Testis (tissue), 3 donors: ENCODE results near the gene RASA1. TPM values are rescaled to one million over a fixed set of nuclear protein-coding genes. Genes with fewer than 3 reads are reported as not detected.

Experiments
- DNase-seq: peaks from one replicate; pipeline ENCODE4 v3.0.0-alpha.2; 2019
- H3K27ac ChIP-seq, 2 donors: fragments of 200-600 bp; sonication (generic); one replicate each; pipeline ENCODE4 v1.5.1; 2019
- H3K27me3 ChIP-seq: fragments of 200-600 bp; sonication (generic); one replicate; pipeline ENCODE4 v1.5.1; 2019
- H3K36me3 ChIP-seq: fragments of 200-600 bp; sonication (generic); one replicate; pipeline ENCODE4 v1.5.1; 2017; ENCODE audit warnings: low read depth; ENCODE audit errors: missing control alignments
- H3K4me1 ChIP-seq: fragments of 200-600 bp; sonication (generic); one replicate; pipeline ENCODE4 v1.5.1; 2019
- H3K4me3 ChIP-seq, 2 donors: fragments of 200-600 bp; sonication (generic); one replicate each; pipeline ENCODE4 v1.5.1; 2017 to 2019
- H3K9me3 ChIP-seq: fragments of 200-600 bp; sonication (generic); one replicate; pipeline ENCODE4 v1.5.1; 2017
- CTCF ChIP-seq, 3 experiments: fragments of 450-650 bp in 2 of 3; fragments of 200-600 bp in 1 of 3; sonication (generic) in 1 of 3; IDR thresholded peaks; one replicate each; pipeline ENCODE4 v1.5.1; 2016 to 2019; ENCODE audit warnings: antibody characterized with exemption in 3 of 3, mild to moderate bottlenecking in 2 of 3, moderate library complexity in 1 of 3
- POLR2A ChIP-seq: fragments of 450-650 bp; IDR thresholded peaks from one replicate; pipeline ENCODE4 v1.6.1; 2017; ENCODE audit warnings: antibody characterized with exemption, mild to moderate bottlenecking, moderate library complexity
- WGBS, 2 donors: methylation state at CpG; one replicate each; pipeline ENCODE4 v1.1.5; 2018; 5-methylcytosine and 5-hydroxymethylcytosine counted together
- intact Hi-C: fragments of 100-400 bp; cut with DNase I; formaldehyde crosslinking; loops from one replicate; pipeline ENCODE4 v1.15.1; 2023; ENCODE audit warnings: low total_unique reads
- polyA plus RNA-seq: library from polyadenylated mRNA; stranded (reverse); fragments of 350-450 nt; fragmentation: Illumina TruSeq; extraction: RNeasy Lipid Tissue Mini Kit (QIAGEN cat#74804); gene quantifications from one replicate; pipeline ENCODE4 v1.2.3, GENCODE V29; 2014; ENCODE audit warnings: low read depth, low replicate concordance; ENCODE audit not compliant: insufficient read depth
- total RNA-seq, 2 donors: library from RNA; depleted of rRNA; stranded (reverse); fragments of >200 nt; gene quantifications; one replicate each; pipeline ENCODE4 v1.2.3, GENCODE V29; 2016

The RASA1 gene
- total and polyA plus RNA-seq, 3 donors from 2014 or later: 45.9 to 65.2 (median 61.1) TPM

DNA sequence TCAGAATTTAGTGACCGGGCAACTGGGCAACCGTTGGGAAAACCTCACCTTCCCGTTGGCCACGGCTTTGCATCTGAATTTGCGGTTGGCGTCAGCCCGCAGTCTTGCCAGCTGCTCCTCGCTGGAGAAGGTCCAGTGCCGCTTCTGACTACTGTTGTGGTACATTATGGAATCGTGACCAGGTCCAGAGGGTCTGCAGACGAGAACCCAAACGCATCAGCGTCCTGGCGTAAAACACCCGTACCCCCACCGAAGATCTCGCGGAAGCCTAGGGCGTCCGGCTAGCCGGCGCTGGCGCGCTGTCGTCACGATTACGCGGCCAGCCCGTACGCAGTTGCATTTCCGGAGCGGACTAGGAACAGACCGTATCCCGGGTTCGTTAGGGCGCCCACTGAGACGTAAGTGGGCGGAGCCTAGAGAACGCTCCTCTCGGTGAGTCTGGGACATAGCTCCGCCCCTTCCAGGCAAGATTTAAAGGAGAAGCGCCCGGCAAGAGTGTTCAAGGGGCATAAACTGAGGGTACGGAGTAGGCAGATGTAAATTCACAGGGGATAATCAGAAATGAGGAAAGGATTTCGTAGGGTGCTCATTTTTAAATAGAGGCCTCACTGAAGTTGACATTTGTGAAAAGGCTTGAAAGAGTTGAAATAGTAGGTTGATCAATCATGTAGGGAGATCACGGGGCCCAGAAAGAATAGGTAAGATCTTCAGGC is 145.1 kb downstream of the RASA1 start, which contains the start of gene CCNH:
Gene CCNH (minus strand): TSS at position 301 of the 713 bp plus-strand sequence. CDS start 136 bp downstream, at position 165.
- intact Hi-C loops: no loop called here
- no peaks in the 10 kb centered on the region for H3K9me3 ChIP-seq
- WGBS, 2 donors: 0 to 1% methylated on average over 19 to 46 of the region's 46 CpGs

GRCh38 chr5:87413343-87413645 is 145.6 kb downstream of the RASA1 start:
- Histone ChIP-seq H3K27me3 (no peaks in the 10 kb centered on the region), H3K36me3 (no peaks in the 10 kb centered on the region), H3K27ac (peak overlapping the region; percentile 88 to 94), H3K4me1 (no peaks in the 10 kb centered on the region), H3K4me3 (peak overlapping the region; percentile 65 to 88), H3K9me3 (no peaks in the 10 kb centered on the region)
- TF ChIP-seq CTCF (IDR thresholded peaks at IDR 0.05) (no peak), POLR2A (no peak)
- intact Hi-C loops: no loop called here
- WGBS, 2 donors: 22 to 32% methylated on average over 3 of the region's 3 CpGs
- no peak for DNase-seq

More for the DNA sequence above, 145.1 kb downstream of the RASA1 start, which contains the start of gene CCNH:
- Histone ChIP-seq H3K27me3 (no peaks in the 10 kb centered on the region), H3K4me1 (no peaks in the 10 kb centered on the region), H3K27ac (peak within 1 kb of the TSS; percentile 88 to 94), H3K4me3 (peak within 1 kb of the TSS; percentile 65 to 88), H3K36me3 (no peaks in the 10 kb centered on the region)
- TF ChIP-seq CTCF (IDR thresholded peaks at IDR 0.05): no peak
- TF ChIP-seq POLR2A: peak; percentile 62
- DNase-seq: peak; percentile 100

DNA sequence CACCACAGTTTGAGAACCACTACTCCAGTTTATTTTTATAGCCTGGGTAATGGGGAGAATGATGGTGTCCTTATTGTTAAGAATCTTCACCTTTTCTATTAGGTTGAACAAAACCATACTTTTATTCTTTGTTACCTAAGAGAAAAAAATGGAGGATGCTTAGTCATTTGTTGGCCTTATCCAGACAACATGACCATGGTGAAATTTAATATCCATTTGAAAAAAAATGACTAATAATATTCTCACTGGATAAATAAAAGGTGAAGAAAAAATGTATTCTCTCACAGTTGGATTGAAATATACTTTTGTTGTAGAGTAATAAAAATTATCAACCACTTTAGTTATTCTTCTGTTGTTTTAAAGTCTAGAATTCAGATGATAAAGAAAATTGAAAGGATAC is 150.8 kb downstream of the RASA1 start:
- intact Hi-C loops: no loop called here
- no peak for TF ChIP-seq CTCF (IDR thresholded peaks at IDR 0.05)
- TF ChIP-seq POLR2A: no peak
- Histone ChIP-seq H3K27me3 (no peaks in the 10 kb centered on the region), H3K4me1 (no peaks in the 10 kb centered on the region), H3K4me3 (no peak overlapping the region), H3K27ac (no peak overlapping the region), H3K36me3 (no peaks in the 10 kb centered on the region), H3K9me3 (no peaks in the 10 kb centered on the region)
- DNase-seq: no peak

GRCh38 chr5:87421307-87421706 is 153.6 kb downstream of the RASA1 start:
- TF ChIP-seq CTCF (IDR thresholded peaks at IDR 0.05) (no peak), POLR2A (no peak)
- Histone ChIP-seq H3K27me3 (no peaks in the 10 kb centered on the region), H3K4me3 (no peak overlapping the region), H3K27ac (no peak overlapping the region), H3K9me3 (no peaks in the 10 kb centered on the region), H3K36me3 (no peaks in the 10 kb centered on the region), H3K4me1 (no peaks in the 10 kb centered on the region)
- no peak for DNase-seq
- intact Hi-C loops: no loop called here

DNA sequence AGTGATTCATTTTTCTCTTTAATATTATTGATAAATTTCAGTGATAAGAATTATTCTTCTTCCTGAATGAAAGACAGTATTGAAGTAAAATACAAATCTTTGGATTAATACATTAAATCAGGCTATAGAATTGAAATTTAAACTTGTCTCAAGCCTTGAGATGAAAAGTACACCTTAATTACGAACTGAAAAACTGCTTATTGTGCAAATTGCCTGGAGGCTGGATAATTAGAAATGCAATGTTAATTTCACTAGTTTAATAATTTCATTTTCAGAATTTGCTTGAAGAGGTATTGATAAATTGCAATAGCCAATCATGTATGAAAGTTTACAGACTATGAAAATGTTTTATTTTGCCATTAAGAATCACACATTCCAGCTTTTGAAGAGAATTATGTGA is 156.1 kb downstream of the RASA1 start:
- TF ChIP-seq POLR2A: no peak
- no peak for TF ChIP-seq CTCF (IDR thresholded peaks at IDR 0.05)
- DNase-seq: no peak
- H3K27me3 ChIP-seq: no peaks in the 10 kb centered on the region
- intact Hi-C loops: no loop called here
- H3K4me3 ChIP-seq: no peak overlapping the region
- no peaks in the 10 kb centered on the region for H3K36me3 ChIP-seq
- WGBS, 2 donors: 84 to 92% methylated on average over 1 of the region's 1 CpG
- H3K9me3 ChIP-seq: no peaks in the 10 kb centered on the region
- H3K27ac ChIP-seq: no peak overlapping the region
- H3K4me1 ChIP-seq: no peaks in the 10 kb centered on the region
